Inflammatory macrophage treated with lipopolysaccharide for 1 hour (primary cell): ENCODE measurements around the gene VPS13D.
"Not testable (repeated sequence)": the region's sequence is repeated elsewhere in the genome, so short reads cannot be mapped to it uniquely, and the experiment has no call there.

Experiments used
- DNase-seq, 2 donors: peaks; one replicate each; pipeline ENCODE4 v3.0.0-alpha.2; 2020 to 2022

The VPS13D gene

GRCh38 chr1:12453400-12454343, 223.8 kb downstream of the VPS13D start:
- DNase-seq = no peak

- DNase-seq = no peak
Measured at GRCh38 chr1:12454406-12455391, 224.9 kb downstream of the VPS13D start.

GRCh38 chr1:12456081-12456480, 226.3 kb downstream of the VPS13D start:
- not testable (repeated sequence) for DNase-seq

- DNase-seq = no peak
Measured at GRCh38 chr1:12456979-12457378, 227.1 kb downstream of the VPS13D start.

- DNase-seq = no peak
Measured at GRCh38 chr1:12457771-12458170, 227.9 kb downstream of the VPS13D start.

- DNase-seq = no peak
Measured at GRCh38 chr1:12458571-12458970, 228.7 kb downstream of the VPS13D start.

- no peak for DNase-seq
Measured at GRCh38 chr1:12460121-12460520, 230.3 kb downstream of the VPS13D start.

- no peak for DNase-seq
Measured at GRCh38 chr1:12460911-12461621, 231.2 kb downstream of the VPS13D start.

- no peak for DNase-seq
Measured at GRCh38 chr1:12461754-12462153, 231.9 kb downstream of the VPS13D start.

GRCh38 chr1:12462586-12462985, 232.8 kb downstream of the VPS13D start:
- no peak for DNase-seq

- DNase-seq = no peak
Measured at GRCh38 chr1:12464045-12464461, 234.2 kb downstream of the VPS13D start.

GRCh38 chr1:12464598-12465056, 234.8 kb downstream of the VPS13D start:
- DNase-seq = no peak

GRCh38 chr1:12465126-12465525, 235.3 kb downstream of the VPS13D start:
- DNase-seq = no peak

GRCh38 chr1:12466816-12467215, 237.0 kb downstream of the VPS13D start:
- no peak for DNase-seq

GRCh38 chr1:12467570-12468286, 237.9 kb downstream of the VPS13D start:
- no peak for DNase-seq

GRCh38 chr1:12468323-12468722, 238.5 kb downstream of the VPS13D start:
- no peak for DNase-seq

GRCh38 chr1:12469493-12469892, 239.7 kb downstream of the VPS13D start:
- DNase-seq = no peak

- no peak for DNase-seq
Measured at GRCh38 chr1:12469990-12470389, 240.2 kb downstream of the VPS13D start.

- DNase-seq = not testable (repeated sequence)
Measured at GRCh38 chr1:12470916-12471315, 241.1 kb downstream of the VPS13D start.

GRCh38 chr1:12472156-12472797, 242.4 kb downstream of the VPS13D start:
- no peak for DNase-seq

- DNase-seq = peak; percentile 33 to 59
Measured at GRCh38 chr1:12472798-12473551, 243.1 kb downstream of the VPS13D start.
